ENCODE results near the gene KCNG1.
A peak's percentile ranks its signal among the peaks of the same experiment; 100 is the strongest.
"Not testable (repeated sequence)": the region's sequence is repeated elsewhere in the genome, so short reads cannot be mapped to it uniquely, and the experiment has no call there.

The KCNG1 gene

GRCh38 chr20:51022803-51023616 is at the start of gene KCNG1:
Gene KCNG1, minus strand, starts transcription at chr20:51023107. Its CDS starts 12,769 bp downstream, at chr20:51010338.
- DNase-seq, result peak; percentile 31 to 80

GRCh38 chr20:51070621-51071020 is 47.7 kb upstream of the KCNG1 start:
- DNase-seq, result no peak

- no peak for DNase-seq
Observed at GRCh38 chr20:51067792-51068191, 44.9 kb upstream of the KCNG1 start.

GRCh38 chr20:51065615-51066014 is 42.7 kb upstream of the KCNG1 start:
- no peak for DNase-seq

GRCh38 chr20:51064137-51064536 is 41.2 kb upstream of the KCNG1 start:
- no peak for DNase-seq

- DNase-seq, result no peak
Observed at GRCh38 chr20:51062065-51062464, 39.2 kb upstream of the KCNG1 start.

- no peak for DNase-seq
Observed at GRCh38 chr20:51061418-51062045, 38.6 kb upstream of the KCNG1 start.

GRCh38 chr20:51060301-51060700 is 37.4 kb upstream of the KCNG1 start:
- no peak for DNase-seq

GRCh38 chr20:51059862-51060261 is 37.0 kb upstream of the KCNG1 start:
- DNase-seq, result no peak

- DNase-seq, result no peak
Observed at GRCh38 chr20:51058017-51058416, 35.1 kb upstream of the KCNG1 start.

GRCh38 chr20:51054233-51054632 is 31.3 kb upstream of the KCNG1 start:
- no peak for DNase-seq

- DNase-seq, result no peak
Observed at GRCh38 chr20:51050531-51051075, 27.7 kb upstream of the KCNG1 start.

GRCh38 chr20:51046021-51046985 is 23.4 kb upstream of the KCNG1 start:
- no peak for DNase-seq

- not testable (repeated sequence) for DNase-seq
Observed at GRCh38 chr20:51045492-51045891, 22.6 kb upstream of the KCNG1 start.

GRCh38 chr20:51044796-51045195 is 21.9 kb upstream of the KCNG1 start:
- no peak for DNase-seq

GRCh38 chr20:51043811-51044210 is 20.9 kb upstream of the KCNG1 start:
- DNase-seq, result no peak

- DNase-seq, result no peak
Observed at GRCh38 chr20:51042657-51043247, 19.8 kb upstream of the KCNG1 start.

- DNase-seq, result no peak
Observed at GRCh38 chr20:51042064-51042463, 19.2 kb upstream of the KCNG1 start.

- DNase-seq, result peak; percentile 96 to 98
Observed at GRCh38 chr20:51037532-51038115, 14.7 kb upstream of the KCNG1 start.

- DNase-seq, result peak; percentile 76 to 89
Observed at GRCh38 chr20:51036827-51037531, 14.1 kb upstream of the KCNG1 start.

GRCh38 chr20:51036226-51036625 is 13.3 kb upstream of the KCNG1 start:
- no peak for DNase-seq

All from NCI-H446 (cell line).